Gastrocnemius medialis (tissue), 4 donors: ENCODE measurements around the gene LRRC3. TPM values are rescaled to one million over a fixed set of nuclear protein-coding genes. Genes with fewer than 3 reads are reported as not detected.

ENCODE experiments used
- ATAC-seq, 2 donors: fragments of 150-250 bp; one replicate each; pipeline ENCODE4 v1.9.1; 2016
- DNase-seq, 2 donors: peaks; one replicate each; pipeline ENCODE4 v3.0.0-alpha.2; 2019
- H3K27ac ChIP-seq, 4 donors: fragments of 200-600 bp; sonication (generic); 1 replicate in 1 of 4; 2 replicates in 3 of 4; pipeline ENCODE4 v1.5.1; 2016 to 2018; ENCODE audit warnings: mild to moderate bottlenecking in 2 of 4, moderate library complexity in 1 of 4
- H3K27me3 ChIP-seq, 3 donors: fragments of 200-600 bp; sonication (generic) in 2 of 3; 1 replicate in 1 of 3; 2 replicates in 2 of 3; pipeline versions ENCODE4 v1.5.1 to v1.6.0; 2016 to 2019; ENCODE audit warnings: mild to moderate bottlenecking in 1 of 3, moderate library complexity in 1 of 3
- H3K36me3 ChIP-seq, 2 donors: fragments of 200-600 bp; sonication (generic) in 1 of 2; one replicate each; pipeline ENCODE4 v1.5.1; 2017 to 2018
- H3K4me1 ChIP-seq, 2 donors: fragments of 200-600 bp; sonication (generic) in 1 of 2; one replicate each; pipeline ENCODE4 v1.5.1; 2016 to 2017; ENCODE audit warnings: mild to moderate bottlenecking in 2 of 2
- H3K4me3 ChIP-seq, 4 donors: fragments of 200-600 bp; sonication (generic) in 3 of 4; 1 replicate in 1 of 4; 2 replicates in 3 of 4; pipeline ENCODE4 v1.5.1; 2016 to 2019; ENCODE audit warnings: mild to moderate bottlenecking in 2 of 4
- H3K9me3 ChIP-seq, 3 donors: fragments of 200-600 bp; sonication (generic) in 2 of 3; 1 replicate in 1 of 3; 2 replicates in 2 of 3; pipeline ENCODE4 v1.5.1; 2016 to 2019
- POLR2A ChIP-seq, 2 donors: fragments of 450-650 bp; IDR thresholded peaks; one replicate each; pipeline ENCODE4 v1.6.1; 2017; ENCODE audit warnings: antibody characterized with exemption in 2 of 2, mild to moderate bottlenecking in 2 of 2, moderate library complexity in 2 of 2
- in situ Hi-C, 4 donors: fragments of 200-750 bp; cut with MboI; loops; one replicate each; pipeline versions ENCODE4 v1.15.0 to v1.8.0; 2017; ENCODE audit warnings: low sequenced_read_pairs in 4 of 4
- intact Hi-C: fragments of 100-400 bp; cut with DNase I; formaldehyde crosslinking; loops from one replicate; pipeline ENCODE4 v1.15.1; 2023; ENCODE audit warnings: low total_unique reads
- total RNA-seq, 4 donors: library from RNA; depleted of rRNA; stranded (reverse); fragments of >200 nt; gene quantifications; one replicate each; pipeline versions ENCODE4 v1.1.0 to v1.2.3, GENCODE V29; 2016
- TF ChIP-seq, protein P1 (sequence below), 5 experiments: fragments of 450-650 bp in 3 of 5; fragments of 200-600 bp in 2 of 5; sonication (generic) in 2 of 5; IDR thresholded peaks in 4 of 5; conservative IDR thresholded peaks in 1 of 5; 1 replicate in 4 of 5; 2 replicates in 1 of 5; pipeline ENCODE4 v1.5.1; 2016 to 2019; ENCODE audit warnings: antibody characterized with exemption in 5 of 5, mild to moderate bottlenecking in 3 of 5, moderate library complexity in 3 of 5

LRRC3 gene
- total RNA-seq, 4 donors from 2014 or later: 0.36 to 0.70 (median 0.55) TPM

GRCh38 chr21:44458971-44459711 is 3.8 kb downstream of the LRRC3 start:
- H3K27ac ChIP-seq: no peak overlapping the region
- ATAC-seq (no peak), DNase-seq (no peak)
- in situ Hi-C loops: no loop called here
- H3K4me3 ChIP-seq: no peak overlapping the region
- no peaks in the 10 kb centered on the region for H3K9me3 ChIP-seq
- no peaks in the 10 kb centered on the region for H3K4me1 ChIP-seq
- TF ChIP-seq POLR2A (IDR thresholded peaks at IDR 0.05): no peak
- TF ChIP-seq, protein P1, sequence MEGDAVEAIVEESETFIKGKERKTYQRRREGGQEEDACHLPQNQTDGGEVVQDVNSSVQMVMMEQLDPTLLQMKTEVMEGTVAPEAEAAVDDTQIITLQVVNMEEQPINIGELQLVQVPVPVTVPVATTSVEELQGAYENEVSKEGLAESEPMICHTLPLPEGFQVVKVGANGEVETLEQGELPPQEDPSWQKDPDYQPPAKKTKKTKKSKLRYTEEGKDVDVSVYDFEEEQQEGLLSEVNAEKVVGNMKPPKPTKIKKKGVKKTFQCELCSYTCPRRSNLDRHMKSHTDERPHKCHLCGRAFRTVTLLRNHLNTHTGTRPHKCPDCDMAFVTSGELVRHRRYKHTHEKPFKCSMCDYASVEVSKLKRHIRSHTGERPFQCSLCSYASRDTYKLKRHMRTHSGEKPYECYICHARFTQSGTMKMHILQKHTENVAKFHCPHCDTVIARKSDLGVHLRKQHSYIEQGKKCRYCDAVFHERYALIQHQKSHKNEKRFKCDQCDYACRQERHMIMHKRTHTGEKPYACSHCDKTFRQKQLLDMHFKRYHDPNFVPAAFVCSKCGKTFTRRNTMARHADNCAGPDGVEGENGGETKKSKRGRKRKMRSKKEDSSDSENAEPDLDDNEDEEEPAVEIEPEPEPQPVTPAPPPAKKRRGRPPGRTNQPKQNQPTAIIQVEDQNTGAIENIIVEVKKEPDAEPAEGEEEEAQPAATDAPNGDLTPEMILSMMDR (IDR thresholded peaks at IDR 0.05 in 4 of 5, conservative IDR thresholded peaks at IDR 0.05 in 1 of 5): no peak
- peaks cover 12 to 23% (median 14%) of the 10 kb centered on the region in 3 donors for H3K27me3 ChIP-seq
- intact Hi-C loops: no loop called here
- no peaks in the 10 kb centered on the region for H3K36me3 ChIP-seq

DNA sequence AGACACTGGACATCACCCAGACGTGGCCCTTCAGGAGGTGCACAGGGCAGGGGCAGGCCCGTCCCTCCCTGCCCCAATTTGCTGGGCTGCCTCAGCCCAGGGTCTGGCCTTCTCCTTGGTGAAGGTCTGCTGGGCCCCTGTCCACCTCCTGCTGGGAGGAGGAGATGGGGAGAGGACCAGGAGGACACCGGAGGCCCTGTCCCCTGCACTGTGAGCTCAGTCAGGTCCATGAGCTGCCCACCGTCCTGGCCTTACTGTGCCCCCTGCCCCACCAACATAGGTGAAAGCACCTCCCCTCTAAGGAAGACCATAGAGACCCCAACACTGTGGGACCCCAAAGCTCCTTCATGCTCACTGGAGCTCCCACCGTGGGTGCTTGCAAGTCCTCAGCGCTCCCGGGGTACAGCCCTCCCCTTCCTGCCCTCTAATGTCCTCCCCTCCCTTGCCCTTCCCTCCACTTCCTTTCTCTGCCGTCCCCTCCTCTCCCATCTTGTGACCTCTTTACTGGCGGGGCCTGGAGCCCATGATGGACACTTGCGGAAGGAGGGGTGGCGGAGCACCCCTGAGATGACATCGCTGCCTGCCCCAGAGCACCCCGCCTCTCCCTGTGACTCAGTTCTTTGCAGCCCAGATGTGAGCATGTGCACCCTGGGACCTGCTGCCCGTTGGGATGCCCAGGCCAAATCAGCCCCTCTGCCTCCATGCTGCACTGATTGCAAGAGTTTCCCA is 4.6 kb downstream of the LRRC3 start:
- no peaks in the 10 kb centered on the region for H3K9me3 ChIP-seq
- H3K4me1 ChIP-seq: no peaks in the 10 kb centered on the region
- H3K4me3 ChIP-seq: no peak overlapping the region
- in situ Hi-C loops (no loop called here), intact Hi-C loops (no loop called here)
- H3K27me3 ChIP-seq: peaks cover 9 to 16% (median 12%) of the 10 kb centered on the region in 3 donors
- no peak for DNase-seq
- ATAC-seq: no peak
- H3K36me3 ChIP-seq: no peaks in the 10 kb centered on the region
- H3K27ac ChIP-seq: no peak overlapping the region
- TF ChIP-seq, protein P1 (IDR thresholded peaks at IDR 0.05 in 4 of 5, conservative IDR thresholded peaks at IDR 0.05 in 1 of 5): no peak
- TF ChIP-seq POLR2A (IDR thresholded peaks at IDR 0.05): no peak

DNA sequence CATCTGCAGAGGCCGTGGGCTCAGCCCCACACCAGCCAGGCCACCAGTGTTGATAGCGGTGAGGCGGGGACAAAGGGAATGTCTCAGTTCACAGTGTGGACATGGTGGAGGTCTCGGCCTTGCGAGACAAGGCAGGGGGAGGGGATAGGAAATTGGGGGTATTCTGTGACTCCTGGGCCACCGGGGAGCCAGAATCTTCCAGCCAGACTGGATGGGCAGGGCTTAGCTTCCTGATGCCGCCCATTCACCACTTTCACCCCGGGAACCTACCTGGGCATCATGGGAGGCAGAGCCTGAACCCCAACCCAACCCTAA is 5.1 kb downstream of the LRRC3 start:
- H3K9me3 ChIP-seq: no peaks in the 10 kb centered on the region
- peaks cover 8 to 14% (median 12%) of the 10 kb centered on the region in 3 donors for H3K27me3 ChIP-seq
- ATAC-seq (no peak), DNase-seq (no peak)
- no peaks in the 10 kb centered on the region for H3K4me1 ChIP-seq
- H3K36me3 ChIP-seq: no peaks in the 10 kb centered on the region
- no peak for TF ChIP-seq POLR2A (IDR thresholded peaks at IDR 0.05)
- TF ChIP-seq, protein P1 (IDR thresholded peaks at IDR 0.05 in 4 of 5, conservative IDR thresholded peaks at IDR 0.05 in 1 of 5): no peak
- H3K4me3 ChIP-seq: no peak overlapping the region
- in situ Hi-C loops (no loop called here), intact Hi-C loops (no loop called here)
- no peak overlapping the region for H3K27ac ChIP-seq

DNA sequence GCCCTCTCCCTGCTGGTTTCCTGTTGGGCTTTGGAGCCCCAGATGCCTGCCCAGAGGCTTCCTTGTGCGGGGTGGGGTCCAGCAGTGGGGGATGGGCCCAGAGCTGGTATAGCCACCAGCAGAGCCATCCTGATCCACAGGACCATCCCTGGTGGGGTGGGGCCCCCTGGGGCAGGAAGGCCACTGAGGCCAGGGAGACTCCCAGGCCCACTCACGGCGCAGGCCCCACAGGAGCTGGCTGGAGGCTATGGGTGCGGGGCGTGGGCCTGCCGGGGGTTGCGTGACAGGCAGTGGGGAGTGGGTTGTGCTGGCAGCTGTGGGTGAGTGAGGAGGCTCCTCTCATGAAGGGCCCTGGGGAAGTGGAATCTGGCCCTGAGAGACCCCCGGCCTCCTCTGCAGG is 5.7 kb downstream of the LRRC3 start:
- ATAC-seq (no peak), DNase-seq (no peak)
- intact Hi-C loops: no loop called here
- no peaks in the 10 kb centered on the region for H3K36me3 ChIP-seq
- H3K4me1 ChIP-seq: no peaks in the 10 kb centered on the region
- peaks cover 4 to 9% (median 8%) of the 10 kb centered on the region in 3 donors for H3K27me3 ChIP-seq
- no peak for TF ChIP-seq POLR2A (IDR thresholded peaks at IDR 0.05)
- TF ChIP-seq, protein P1 (IDR thresholded peaks at IDR 0.05 in 4 of 5, conservative IDR thresholded peaks at IDR 0.05 in 1 of 5): no peak
- no peak overlapping the region for H3K4me3 ChIP-seq
- H3K27ac ChIP-seq: no peak overlapping the region
- in situ Hi-C loops: no loop called here
- no peaks in the 10 kb centered on the region for H3K9me3 ChIP-seq
